ENCODE data around the gene GTF2E1.

- no peak for TF ChIP-seq BHLHE40 (IDR thresholded peaks at IDR 0.05; ENCODE audit: borderline replicate concordance)
- TF ChIP-seq, protein P1, sequence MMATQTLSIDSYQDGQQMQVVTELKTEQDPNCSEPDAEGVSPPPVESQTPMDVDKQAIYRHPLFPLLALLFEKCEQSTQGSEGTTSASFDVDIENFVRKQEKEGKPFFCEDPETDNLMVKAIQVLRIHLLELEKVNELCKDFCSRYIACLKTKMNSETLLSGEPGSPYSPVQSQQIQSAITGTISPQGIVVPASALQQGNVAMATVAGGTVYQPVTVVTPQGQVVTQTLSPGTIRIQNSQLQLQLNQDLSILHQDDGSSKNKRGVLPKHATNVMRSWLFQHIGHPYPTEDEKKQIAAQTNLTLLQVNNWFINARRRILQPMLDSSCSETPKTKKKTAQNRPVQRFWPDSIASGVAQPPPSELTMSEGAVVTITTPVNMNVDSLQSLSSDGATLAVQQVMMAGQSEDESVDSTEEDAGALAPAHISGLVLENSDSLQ (IDR thresholded peaks at IDR 0.05), result no peak
- TF ChIP-seq HDGF (IDR thresholded peaks at IDR 0.05; ENCODE audit: borderline replicate concordance), result no peak
- TF ChIP-seq ELF4 (IDR thresholded peaks at IDR 0.05), result no peak
- no peak for TF ChIP-seq LEF1 (IDR thresholded peaks at IDR 0.05; ENCODE audit: borderline replicate concordance)
- TF ChIP-seq SP1 (IDR thresholded peaks at IDR 0.05), result no peak
- no peak for TF ChIP-seq FOXA1 (IDR thresholded peaks at IDR 0.05)
- TF ChIP-seq ARNT (IDR thresholded peaks at IDR 0.05), result no peak
- TF ChIP-seq FOXM1 (IDR thresholded peaks at IDR 0.05; ENCODE audit: borderline replicate concordance), result no peak
- no peak for TF ChIP-seq NFRKB (IDR thresholded peaks at IDR 0.05)
- TF ChIP-seq FOXK2 (IDR thresholded peaks at IDR 0.05), result no peak
- no peak for TF ChIP-seq ZNF384 (IDR thresholded peaks at IDR 0.05)
These were observed 58.9 kb downstream of the GTF2E1 start for GRCh38 chr3:120801484-120801883.
